Measurements from ENCODE around the gene SOX6. TPM values are rescaled to one million over a fixed set of nuclear protein-coding genes. Genes with fewer than 3 reads are reported as not detected.

The SOX6 gene
- total RNA-seq, 1 experiment from 2014 or later: not detected

- no peaks in the 10 kb centered on the region for H3K23me2 ChIP-seq (ENCODE audit: insufficient read length, low read depth, low read length, poor library complexity, severe bottlenecking)
Observed at GRCh38 chr11:16155448-16155847, 200.9 kb downstream of the SOX6 start.

More at GRCh38 chr11:16155448-16155847, 200.9 kb downstream of the SOX6 start:
- DNase-seq: no peak
- Histone ChIP-seq H2BK15ac (ENCODE audit: low read depth, low read length) (no peak overlapping the region), H3K27ac (ENCODE audit: insufficient read length, low read depth, low read length) (no peak overlapping the region), H2BK5ac (ENCODE audit: insufficient read length, low read length) (no peak overlapping the region), H3K14ac (ENCODE audit: insufficient read depth, low read length) (no peak overlapping the region), H4K91ac (ENCODE audit: insufficient read length, low read depth, low read length) (no peak overlapping the region), H3K79me2 (ENCODE audit: insufficient read depth, low read length) (0 out of 2 replicates have a peak, but pooled peaks cover 1% of the 10 kb centered on the region), H3K4me1 (ENCODE audit: insufficient read depth, low read length) (no peaks in the 10 kb centered on the region), H3K79me1 (ENCODE audit: insufficient read depth, low read depth, low read length, poor library complexity, severe bottlenecking) (no peaks in the 10 kb centered on the region), H2BK20ac (ENCODE audit: low read depth, low read length, poor library complexity, severe bottlenecking) (no peak overlapping the region), H2BK12ac (ENCODE audit: insufficient read length, low read depth, low read length) (no peak overlapping the region), H3T11ph (ENCODE audit: low read length) (no peak overlapping the region), H3K9ac (ENCODE audit: extremely low read depth, insufficient read length, low read length) (no peak overlapping the region), H3K23ac (ENCODE audit: insufficient read length, low read depth, low read length) (no peak overlapping the region), H3K4ac (ENCODE audit: low read depth, low read length) (no peak overlapping the region), H3K4me2 (ENCODE audit: insufficient read depth, insufficient read length, low read length) (no peak overlapping the region), H3K18ac (ENCODE audit: insufficient read length, low read depth, low read length) (no peak overlapping the region), H4K20me1 (ENCODE audit: control insufficient read depth, insufficient read depth, insufficient read length) (no peaks in the 10 kb centered on the region), H3K56ac (ENCODE audit: insufficient read length, low read depth, low read length) (no peak overlapping the region), H4K5ac (ENCODE audit: insufficient read length, low read depth, low read length) (no peak overlapping the region), H2AK5ac (ENCODE audit: insufficient read length, low read length) (no peak overlapping the region), H3K27me3 (ENCODE audit: insufficient read depth, low read length) (no peaks in the 10 kb centered on the region), H2BK120ac (ENCODE audit: low read depth, low read length, poor library complexity, severe bottlenecking) (no peak overlapping the region), H2AFZ (ENCODE audit: low read length) (no peak overlapping the region), H4K8ac (replicated peaks; ENCODE audit: insufficient read length, low read depth, low read length) (no peak overlapping the region), H3K9me3 (ENCODE audit: control insufficient read depth, low read depth, low read length) (no peaks in the 10 kb centered on the region)
- Mint-ChIP-seq H3K4me3 (no peak overlapping the region), H3K9me3 (no peaks in the 10 kb centered on the region), H3K27ac (no peak overlapping the region), H3K36me3 (ENCODE audit: insufficient read depth in 1 of 3, low read depth in 3 of 3) (no peaks in the 10 kb centered on the region), H3K27me3 (ENCODE audit: low read depth) (no peaks in the 10 kb centered on the region), H3K4me1 (no peaks in the 10 kb centered on the region)
- TF ChIP-seq CTCF (conservative IDR thresholded peaks at IDR 0.05): no peak
